GM06990 (cell line): Measurements from ENCODE around the gene QTRT2.
A peak's percentile ranks its signal among the peaks of the same experiment; 100 is the strongest.

Experiments used
- DNase-seq: peaks from one replicate; pipeline ENCODE4 v3.0.0-alpha.2; 2011; ENCODE audit not compliant: insufficient read length; ENCODE audit errors: extremely low read depth
- H3K27me3 ChIP-seq: replicated peaks from 2 replicates; pipeline ENCODE4 v1.6.0; 2011; ENCODE audit warnings: low read length; ENCODE audit not compliant: control insufficient read depth, insufficient read depth
- H3K36me3 ChIP-seq: 2 replicates; pipeline ENCODE4 v1.5.1; 2011; ENCODE audit warnings: low read length; ENCODE audit not compliant: control insufficient read depth, insufficient read depth
- H3K4me3 ChIP-seq: replicated peaks from 2 replicates; pipeline ENCODE4 v1.5.1; 2011; ENCODE audit warnings: low read depth, mild to moderate bottlenecking, control low read depth, low read length
- CTCF ChIP-seq: IDR thresholded peaks from 2 replicates; pipeline ENCODE4 v1.5.1; 2011; ENCODE audit warnings: low read length, control low read depth, mild to moderate bottlenecking, inconsistent platforms; ENCODE audit not compliant: insufficient read depth, poor library complexity, severe bottlenecking

Gene QTRT2

GRCh38 chr3:114101101-114101500 lies 44.6 kb downstream of the QTRT2 start:
- Histone ChIP-seq H3K4me3 (no peak overlapping the region), H3K36me3 (no peaks in the 10 kb centered on the region), H3K27me3 (no peaks in the 10 kb centered on the region)
- no peak for TF ChIP-seq CTCF
- no peak for DNase-seq

GRCh38 chr3:114103181-114103580 lies 46.6 kb downstream of the QTRT2 start:
- peak; percentile 3 for DNase-seq
- no peak overlapping the region for H3K4me3 ChIP-seq
- H3K36me3 ChIP-seq = no peaks in the 10 kb centered on the region
- no peak for TF ChIP-seq CTCF
- no peaks in the 10 kb centered on the region; the same call in 1 of the 2 replicates for H3K27me3 ChIP-seq

- Histone ChIP-seq H3K4me3 (no peak overlapping the region), H3K36me3 (no peaks in the 10 kb centered on the region), H3K27me3 (no peaks in the 10 kb centered on the region; the same call in 1 of the 2 replicates)
- TF ChIP-seq CTCF = no peak
- no peak for DNase-seq
Measured at GRCh38 chr3:114103858-114104257, 47.3 kb downstream of the QTRT2 start.

GRCh38 chr3:114104414-114104813 lies 47.9 kb downstream of the QTRT2 start:
- DNase-seq = no peak
- TF ChIP-seq CTCF = no peak
- Histone ChIP-seq H3K4me3 (no peak overlapping the region), H3K27me3 (no peaks in the 10 kb centered on the region; the same call in 1 of the 2 replicates), H3K36me3 (no peaks in the 10 kb centered on the region)

GRCh38 chr3:114108137-114108536 lies 51.6 kb downstream of the QTRT2 start:
- no peaks in the 10 kb centered on the region for H3K36me3 ChIP-seq
- no peak for TF ChIP-seq CTCF
- DNase-seq = no peak
- no peaks in the 10 kb centered on the region; the same call in 1 of the 2 replicates for H3K27me3 ChIP-seq
- H3K4me3 ChIP-seq = no peak overlapping the region

- DNase-seq = no peak
- Histone ChIP-seq H3K36me3 (no peaks in the 10 kb centered on the region), H3K27me3 (no peaks in the 10 kb centered on the region; the same call in 1 of the 2 replicates), H3K4me3 (no peak overlapping the region)
- TF ChIP-seq CTCF = no peak
Measured at GRCh38 chr3:114110439-114110838, 53.9 kb downstream of the QTRT2 start.
